D721Med (cell line): ENCODE data around the gene ADH1B.

Source experiments
- DNase-seq: peaks from one replicate; pipeline ENCODE4 v3.0.0; 2011; ENCODE audit warnings: low spot score; ENCODE audit not compliant: insufficient read length
- FAIRE-seq: peaks from 2 replicates; lab custom pipeline; 2011; peaks lifted over from hg19 to GRCh38; lab: Jason Lieb, UNC
- TF ChIP-seq, protein P1 (sequence below): IDR thresholded peaks from 2 replicates; pipeline ENCODE4 v1.5.1; 2012; ENCODE audit warnings: mild to moderate bottlenecking, control low read depth; ENCODE audit not compliant: insufficient read depth; ENCODE audit errors: missing control alignments

ADH1B gene

DNA sequence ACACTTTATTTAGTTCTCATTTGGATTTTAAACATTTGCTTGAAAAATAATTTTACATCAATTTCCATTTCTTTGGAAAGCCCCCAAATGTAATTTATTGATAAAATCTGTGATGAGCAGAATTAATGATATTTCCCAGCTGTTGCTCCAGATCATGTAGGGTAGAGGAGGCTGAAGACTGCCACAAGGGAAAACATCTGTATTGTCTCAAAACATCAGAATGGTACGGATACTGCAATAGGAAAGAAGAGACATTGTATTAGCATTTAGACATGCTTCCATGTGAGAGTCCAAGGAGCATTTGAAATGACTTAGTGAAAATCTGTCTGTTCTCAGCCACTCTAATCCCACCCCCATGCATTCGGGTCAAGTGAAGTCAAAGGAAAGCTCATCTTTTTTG lies 44.8 kb downstream of the ADH1B start:
- TF ChIP-seq, protein P1, sequence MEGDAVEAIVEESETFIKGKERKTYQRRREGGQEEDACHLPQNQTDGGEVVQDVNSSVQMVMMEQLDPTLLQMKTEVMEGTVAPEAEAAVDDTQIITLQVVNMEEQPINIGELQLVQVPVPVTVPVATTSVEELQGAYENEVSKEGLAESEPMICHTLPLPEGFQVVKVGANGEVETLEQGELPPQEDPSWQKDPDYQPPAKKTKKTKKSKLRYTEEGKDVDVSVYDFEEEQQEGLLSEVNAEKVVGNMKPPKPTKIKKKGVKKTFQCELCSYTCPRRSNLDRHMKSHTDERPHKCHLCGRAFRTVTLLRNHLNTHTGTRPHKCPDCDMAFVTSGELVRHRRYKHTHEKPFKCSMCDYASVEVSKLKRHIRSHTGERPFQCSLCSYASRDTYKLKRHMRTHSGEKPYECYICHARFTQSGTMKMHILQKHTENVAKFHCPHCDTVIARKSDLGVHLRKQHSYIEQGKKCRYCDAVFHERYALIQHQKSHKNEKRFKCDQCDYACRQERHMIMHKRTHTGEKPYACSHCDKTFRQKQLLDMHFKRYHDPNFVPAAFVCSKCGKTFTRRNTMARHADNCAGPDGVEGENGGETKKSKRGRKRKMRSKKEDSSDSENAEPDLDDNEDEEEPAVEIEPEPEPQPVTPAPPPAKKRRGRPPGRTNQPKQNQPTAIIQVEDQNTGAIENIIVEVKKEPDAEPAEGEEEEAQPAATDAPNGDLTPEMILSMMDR: no peak
- DNase-seq (no peak), FAIRE-seq (no peak)

DNA sequence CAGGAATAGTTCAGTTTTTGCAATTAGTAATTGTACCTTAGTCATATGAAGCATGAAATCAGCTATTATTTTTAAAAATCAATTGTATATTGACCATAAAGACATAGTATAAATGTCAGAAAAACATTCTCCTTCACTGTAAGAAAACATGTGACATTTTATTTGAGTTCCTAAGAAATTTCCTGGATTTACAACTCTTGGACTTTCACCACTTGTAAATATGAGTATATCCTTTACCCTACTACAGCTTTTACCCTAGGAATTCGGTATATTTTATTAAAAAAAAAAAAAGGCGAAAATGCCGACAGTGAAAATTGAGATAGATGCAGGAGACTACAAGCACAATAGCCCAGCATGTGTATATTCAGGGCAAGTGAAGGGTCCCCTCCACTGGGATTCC lies 45.3 kb downstream of the ADH1B start:
- DNase-seq (no peak), FAIRE-seq (no peak)
- TF ChIP-seq, protein P1: no peak

DNA sequence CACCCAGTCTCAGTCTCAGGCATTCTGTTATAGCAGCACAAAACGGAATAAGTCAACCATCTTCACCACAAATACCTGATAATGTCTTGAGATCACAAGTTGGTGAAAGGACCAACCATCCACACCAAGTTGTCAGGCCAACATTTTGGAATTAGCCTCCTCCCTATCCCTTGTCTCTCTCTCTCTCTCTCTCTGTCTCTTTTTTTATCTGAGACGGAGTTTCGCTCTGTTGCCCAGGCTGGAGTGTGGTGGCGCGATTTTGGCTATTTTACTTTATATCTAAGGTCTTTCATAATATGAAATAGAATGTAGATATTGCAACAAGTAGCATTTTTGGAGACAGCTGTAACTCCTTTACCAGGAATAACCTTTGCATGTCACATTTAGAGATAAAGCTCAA lies 46.2 kb downstream of the ADH1B start:
- DNase-seq (no peak), FAIRE-seq (no peak)
- TF ChIP-seq, protein P1: no peak

DNA sequence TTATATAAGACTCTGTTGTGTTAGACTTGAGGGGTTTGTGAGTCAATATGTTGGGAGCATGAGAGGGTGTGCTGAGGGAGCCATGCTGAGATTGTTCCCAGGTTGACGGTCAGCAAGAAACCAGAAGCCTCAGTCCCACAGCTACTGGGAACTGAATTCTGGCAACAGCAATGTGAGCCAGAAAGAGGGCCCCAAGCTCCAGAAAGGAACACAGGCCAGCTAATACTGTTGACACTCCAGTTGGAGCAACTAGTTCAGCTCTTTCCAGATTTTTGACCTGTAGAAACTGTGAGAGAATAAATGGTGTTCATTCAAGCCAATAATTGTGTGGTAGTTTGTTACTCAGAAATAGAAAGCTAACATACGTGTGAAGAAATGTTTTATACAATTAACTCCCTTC lies 47.5 kb downstream of the ADH1B start:
- no peak for DNase-seq
- TF ChIP-seq, protein P1: no peak
- FAIRE-seq: no peak

DNA sequence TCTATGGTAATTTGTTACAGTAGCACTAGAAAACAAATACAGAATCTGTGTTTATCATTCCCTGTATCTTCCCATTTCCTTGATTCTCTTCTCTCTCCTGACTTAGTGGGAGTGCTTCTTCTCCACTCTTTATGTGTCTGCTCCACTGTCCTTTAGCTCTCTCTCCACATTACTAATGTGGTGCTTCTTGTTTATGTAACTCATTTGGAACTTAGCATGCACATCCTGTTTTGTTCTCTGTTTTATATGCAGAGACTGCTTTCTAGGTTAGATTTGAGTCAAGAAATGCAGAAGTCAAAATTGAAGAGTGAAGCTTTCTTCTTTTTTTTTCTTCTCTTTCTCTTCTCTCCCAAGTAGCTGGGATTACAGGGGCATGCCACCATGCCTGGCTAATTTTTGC lies 56.3 kb downstream of the ADH1B start:
- no peak for FAIRE-seq
- TF ChIP-seq, protein P1: no peak
- DNase-seq: no peak
